ENCODE results near the gene BRME1. TPM values are rescaled to one million over a fixed set of nuclear protein-coding genes. Genes with fewer than 3 reads are reported as not detected.

Gene BRME1
- total RNA-seq, 1 donor from 2014 or later, result 0.68 TPM

DNA sequence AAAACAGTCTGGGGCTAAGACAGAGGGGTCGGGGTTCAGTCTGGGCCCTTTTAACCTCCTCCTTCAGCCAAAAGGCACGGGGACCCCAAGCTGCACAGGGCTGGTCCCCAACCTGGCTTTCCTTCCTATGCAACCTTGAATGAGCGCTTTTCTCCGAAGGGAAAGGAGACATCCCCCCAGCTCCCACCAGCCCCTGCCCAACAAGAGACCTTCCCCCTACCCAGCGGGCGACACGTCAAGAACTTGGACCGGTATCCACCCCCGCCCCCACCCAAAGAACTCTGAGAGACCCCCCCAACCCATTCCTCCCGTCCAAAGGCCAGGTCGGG is 64.0 kb downstream of the BRME1 start:
- peaks cover 3% of the 10 kb centered on the region for H3K36me3 Mint-ChIP-seq (ENCODE audit: low read depth, unreplicated experiment)
- H3K36me3 ChIP-seq (ENCODE audit: insufficient read depth, low read length), result peaks cover 5% of the 10 kb centered on the region
- peak overlapping the region; percentile 98 for H3K4me2 ChIP-seq (ENCODE audit: low read length)
- H3K4me1 Mint-ChIP-seq (ENCODE audit: low read depth, unreplicated experiment), result peaks cover 25% of the 10 kb centered on the region
- peak overlapping the region; percentile 100 for H3K9ac ChIP-seq (ENCODE audit: low read length)
- no peaks in the 10 kb centered on the region for H3K9me3 Mint-ChIP-seq (ENCODE audit: unreplicated experiment)
- no peak overlapping the region for H2AFZ ChIP-seq (ENCODE audit: low read depth, low read length)
- peaks cover 47% of the 10 kb centered on the region for H3K4me1 ChIP-seq (ENCODE audit: insufficient read depth, low read length)
- H3K79me2 ChIP-seq (ENCODE audit: insufficient read depth, low read length), result peaks cover 69% of the 10 kb centered on the region
- no peaks in the 10 kb centered on the region for H3K9me3 ChIP-seq (ENCODE audit: insufficient read depth, low read depth, low read length)
- H3K27me3 Mint-ChIP-seq (ENCODE audit: low read depth, unreplicated experiment), result no peaks in the 10 kb centered on the region
- H3K27ac Mint-ChIP-seq (ENCODE audit: unreplicated experiment), result peak overlapping the region; percentile 94
- no peak for TF ChIP-seq EZH2 (IDR thresholded peaks at IDR 0.05; ENCODE audit: insufficient read depth, low read length)
- TF ChIP-seq, protein P1, sequence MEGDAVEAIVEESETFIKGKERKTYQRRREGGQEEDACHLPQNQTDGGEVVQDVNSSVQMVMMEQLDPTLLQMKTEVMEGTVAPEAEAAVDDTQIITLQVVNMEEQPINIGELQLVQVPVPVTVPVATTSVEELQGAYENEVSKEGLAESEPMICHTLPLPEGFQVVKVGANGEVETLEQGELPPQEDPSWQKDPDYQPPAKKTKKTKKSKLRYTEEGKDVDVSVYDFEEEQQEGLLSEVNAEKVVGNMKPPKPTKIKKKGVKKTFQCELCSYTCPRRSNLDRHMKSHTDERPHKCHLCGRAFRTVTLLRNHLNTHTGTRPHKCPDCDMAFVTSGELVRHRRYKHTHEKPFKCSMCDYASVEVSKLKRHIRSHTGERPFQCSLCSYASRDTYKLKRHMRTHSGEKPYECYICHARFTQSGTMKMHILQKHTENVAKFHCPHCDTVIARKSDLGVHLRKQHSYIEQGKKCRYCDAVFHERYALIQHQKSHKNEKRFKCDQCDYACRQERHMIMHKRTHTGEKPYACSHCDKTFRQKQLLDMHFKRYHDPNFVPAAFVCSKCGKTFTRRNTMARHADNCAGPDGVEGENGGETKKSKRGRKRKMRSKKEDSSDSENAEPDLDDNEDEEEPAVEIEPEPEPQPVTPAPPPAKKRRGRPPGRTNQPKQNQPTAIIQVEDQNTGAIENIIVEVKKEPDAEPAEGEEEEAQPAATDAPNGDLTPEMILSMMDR (IDR thresholded peaks at IDR 0.05; ENCODE audit: insufficient read depth, low read depth, low read length), result no peak
- no peak for FAIRE-seq
- no peak for DNase-seq (ENCODE audit: low read depth)
- no peaks in the 10 kb centered on the region for H3K27me3 ChIP-seq (ENCODE audit: insufficient read depth, low read length)
- peak overlapping the region; percentile 96 for H3K4me3 Mint-ChIP-seq (ENCODE audit: unreplicated experiment)
- H3K27ac ChIP-seq (ENCODE audit: low read depth, low read length), result peak overlapping the region; percentile 97
- peaks cover 53% of the 10 kb centered on the region for H4K20me1 ChIP-seq (ENCODE audit: insufficient read depth, low read length)
- H3K4me3 ChIP-seq (ENCODE audit: insufficient read depth, low read depth, low read length), result peak overlapping the region; percentile 81

DNA sequence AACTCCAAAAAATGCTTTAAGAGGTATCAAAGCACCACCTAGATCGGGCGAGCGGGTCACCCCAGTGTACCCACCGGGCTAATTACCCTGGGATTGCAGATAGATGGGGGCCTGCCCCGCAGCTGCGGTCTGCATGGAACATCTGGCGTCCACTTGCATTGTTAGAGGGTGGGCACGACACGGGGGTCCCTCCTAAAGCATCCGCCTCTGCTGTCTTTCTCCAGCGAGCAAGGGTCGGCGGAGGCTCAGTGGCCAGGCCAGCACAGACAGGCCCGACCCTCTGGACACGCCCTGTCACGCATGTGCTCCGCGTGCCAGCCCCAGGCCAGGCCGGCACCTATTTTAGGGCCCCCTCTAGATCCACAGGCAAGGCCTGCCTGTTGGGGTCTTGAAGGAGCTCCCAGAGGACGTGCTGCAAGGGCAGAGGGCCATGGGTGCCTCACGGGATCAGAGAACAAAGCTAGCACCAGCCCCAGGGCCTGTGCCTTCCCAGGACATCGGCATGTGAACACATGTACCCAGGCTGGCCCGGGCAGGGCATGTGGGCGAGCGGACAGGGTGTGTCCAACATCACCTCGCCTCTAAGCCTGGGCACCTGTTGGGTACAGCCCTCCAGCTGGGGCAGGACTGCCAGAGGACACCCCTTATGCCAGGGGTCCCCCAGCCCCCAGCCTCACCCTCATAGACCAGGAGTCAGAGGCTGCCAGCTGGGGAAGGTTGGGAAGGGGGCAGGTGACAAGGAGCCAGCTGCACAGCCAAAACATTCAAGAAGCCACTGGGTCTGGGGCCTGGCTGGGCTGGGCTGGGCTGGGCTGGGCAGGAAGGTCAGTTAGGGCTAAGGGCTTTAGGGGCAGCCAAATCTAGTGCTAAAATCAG is 64.6 kb downstream of the BRME1 start:
- H3K9me3 Mint-ChIP-seq (ENCODE audit: unreplicated experiment), result no peaks in the 10 kb centered on the region
- peaks cover 3% of the 10 kb centered on the region for H3K36me3 Mint-ChIP-seq (ENCODE audit: low read depth, unreplicated experiment)
- Histone ChIP-seq H3K4me2 (ENCODE audit: low read length) (peak overlapping the region; percentile 98), H3K79me2 (ENCODE audit: insufficient read depth, low read length) (peaks cover 75% of the 10 kb centered on the region), H3K9me3 (ENCODE audit: insufficient read depth, low read depth, low read length) (no peaks in the 10 kb centered on the region), H3K36me3 (ENCODE audit: insufficient read depth, low read length) (peaks cover 5% of the 10 kb centered on the region), H3K9ac (ENCODE audit: low read length) (peak overlapping the region; percentile 100), H3K27me3 (ENCODE audit: insufficient read depth, low read length) (no peaks in the 10 kb centered on the region), H3K4me1 (ENCODE audit: insufficient read depth, low read length) (peaks cover 47% of the 10 kb centered on the region), H3K27ac (ENCODE audit: low read depth, low read length) (peak overlapping the region; percentile 97), H4K20me1 (ENCODE audit: insufficient read depth, low read length) (peaks cover 59% of the 10 kb centered on the region), H2AFZ (ENCODE audit: low read depth, low read length) (no peak overlapping the region), H3K4me3 (ENCODE audit: insufficient read depth, low read depth, low read length) (peak overlapping the region; percentile 81)
- FAIRE-seq, result no peak
- H3K4me1 Mint-ChIP-seq (ENCODE audit: low read depth, unreplicated experiment), result peaks cover 23% of the 10 kb centered on the region
- no peak for DNase-seq (ENCODE audit: low read depth)
- no peaks in the 10 kb centered on the region for H3K27me3 Mint-ChIP-seq (ENCODE audit: low read depth, unreplicated experiment)
- peak overlapping the region; percentile 96 for H3K4me3 Mint-ChIP-seq (ENCODE audit: unreplicated experiment)
- TF ChIP-seq, protein P1 (IDR thresholded peaks at IDR 0.05; ENCODE audit: insufficient read depth, low read depth, low read length), result no peak
- no peak for TF ChIP-seq EZH2 (IDR thresholded peaks at IDR 0.05; ENCODE audit: insufficient read depth, low read length)
- H3K27ac Mint-ChIP-seq (ENCODE audit: unreplicated experiment), result peak overlapping the region; percentile 94
